ENCODE results near the gene CLTRN.

The CLTRN gene

GRCh38 chrX:15617111-15617510 lies 47.5 kb downstream of the CLTRN start:
- Histone ChIP-seq H3K9me3 (ENCODE audit: control insufficient read depth, low read length) (no peaks in the 10 kb centered on the region), H3K36me3 (ENCODE audit: control insufficient read depth, insufficient read depth, low read length) (no peaks in the 10 kb centered on the region), H3K27me3 (ENCODE audit: control insufficient read depth, insufficient read depth, low read length, poor library complexity, severe bottlenecking) (no peaks in the 10 kb centered on the region), H3K27ac (ENCODE audit: insufficient read depth, low read depth, low read length, poor library complexity, severe bottlenecking) (no peak overlapping the region), H3K4me1 (ENCODE audit: control insufficient read depth, insufficient read depth, low read length) (no peaks in the 10 kb centered on the region), H3K4me3 (ENCODE audit: insufficient read depth, low read depth, low read length) (no peak overlapping the region)
- 81 to 91% methylated on average over 5 to 6 of the region's 6 CpGs for WGBS, 2 experiments

- WGBS, 2 experiments: 90 to 93% methylated on average over 3 of the region's 3 CpGs
- H3K4me1 ChIP-seq (ENCODE audit: control insufficient read depth, insufficient read depth, low read length): no peaks in the 10 kb centered on the region
- no peaks in the 10 kb centered on the region for H3K9me3 ChIP-seq (ENCODE audit: control insufficient read depth, low read length)
- H3K27ac ChIP-seq (ENCODE audit: insufficient read depth, low read depth, low read length, poor library complexity, severe bottlenecking): no peak overlapping the region
- H3K36me3 ChIP-seq (ENCODE audit: control insufficient read depth, insufficient read depth, low read length): no peaks in the 10 kb centered on the region
- no peak overlapping the region for H3K4me3 ChIP-seq (ENCODE audit: insufficient read depth, low read depth, low read length)
- H3K27me3 ChIP-seq (ENCODE audit: control insufficient read depth, insufficient read depth, low read length, poor library complexity, severe bottlenecking): no peaks in the 10 kb centered on the region
Observed at GRCh38 chrX:15616531-15616930, 48.1 kb downstream of the CLTRN start.

- no peaks in the 10 kb centered on the region for H3K9me3 ChIP-seq (ENCODE audit: control insufficient read depth, low read length)
- no peaks in the 10 kb centered on the region for H3K27me3 ChIP-seq (ENCODE audit: control insufficient read depth, insufficient read depth, low read length, poor library complexity, severe bottlenecking)
- no peak overlapping the region for H3K4me3 ChIP-seq (ENCODE audit: insufficient read depth, low read depth, low read length)
- H3K36me3 ChIP-seq (ENCODE audit: control insufficient read depth, insufficient read depth, low read length): no peaks in the 10 kb centered on the region
- H3K27ac ChIP-seq (ENCODE audit: insufficient read depth, low read depth, low read length, poor library complexity, severe bottlenecking): no peak overlapping the region
- 83 to 92% methylated on average over 1 to 4 of the region's 5 CpGs for whole genome bisulfite sequencing, 2 experiments
- H3K4me1 ChIP-seq (ENCODE audit: control insufficient read depth, insufficient read depth, low read length): no peaks in the 10 kb centered on the region
Observed at GRCh38 chrX:15607067-15607466, 57.5 kb downstream of the CLTRN start.

GRCh38 chrX:15606136-15606535 lies 58.5 kb downstream of the CLTRN start:
- H3K9me3 ChIP-seq (ENCODE audit: control insufficient read depth, low read length): no peaks in the 10 kb centered on the region
- no peaks in the 10 kb centered on the region for H3K27me3 ChIP-seq (ENCODE audit: control insufficient read depth, insufficient read depth, low read length, poor library complexity, severe bottlenecking)
- no peak overlapping the region for H3K4me3 ChIP-seq (ENCODE audit: insufficient read depth, low read depth, low read length)
- 67 to 86% methylated on average over 1 of the region's 1 CpG for WGBS, 2 experiments
- H3K4me1 ChIP-seq (ENCODE audit: control insufficient read depth, insufficient read depth, low read length): no peaks in the 10 kb centered on the region
- H3K36me3 ChIP-seq (ENCODE audit: control insufficient read depth, insufficient read depth, low read length): no peaks in the 10 kb centered on the region
- H3K27ac ChIP-seq (ENCODE audit: insufficient read depth, low read depth, low read length, poor library complexity, severe bottlenecking): no peak overlapping the region

GRCh38 chrX:15605226-15605625 lies 59.4 kb downstream of the CLTRN start:
- no peaks in the 10 kb centered on the region for H3K36me3 ChIP-seq (ENCODE audit: control insufficient read depth, insufficient read depth, low read length)
- H3K27ac ChIP-seq (ENCODE audit: insufficient read depth, low read depth, low read length, poor library complexity, severe bottlenecking): no peak overlapping the region
- H3K4me1 ChIP-seq (ENCODE audit: control insufficient read depth, insufficient read depth, low read length): no peaks in the 10 kb centered on the region
- H3K4me3 ChIP-seq (ENCODE audit: insufficient read depth, low read depth, low read length): no peak overlapping the region
- H3K9me3 ChIP-seq (ENCODE audit: control insufficient read depth, low read length): no peaks in the 10 kb centered on the region
- WGBS, 2 experiments: no CpG with 5 or more reads among the region's 1 CpG
- no peaks in the 10 kb centered on the region for H3K27me3 ChIP-seq (ENCODE audit: control insufficient read depth, insufficient read depth, low read length, poor library complexity, severe bottlenecking)

GRCh38 chrX:15602761-15603160 lies 61.8 kb downstream of the CLTRN start:
- Histone ChIP-seq H3K9me3 (ENCODE audit: control insufficient read depth, low read length) (no peaks in the 10 kb centered on the region), H3K27ac (ENCODE audit: insufficient read depth, low read depth, low read length, poor library complexity, severe bottlenecking) (no peak overlapping the region), H3K27me3 (ENCODE audit: control insufficient read depth, insufficient read depth, low read length, poor library complexity, severe bottlenecking) (no peaks in the 10 kb centered on the region), H3K4me3 (ENCODE audit: insufficient read depth, low read depth, low read length) (no peak overlapping the region), H3K4me1 (ENCODE audit: control insufficient read depth, insufficient read depth, low read length) (no peaks in the 10 kb centered on the region), H3K36me3 (ENCODE audit: control insufficient read depth, insufficient read depth, low read length) (no peaks in the 10 kb centered on the region)
- WGBS, 2 experiments: 87 to 92% methylated on average over 5 of the region's 5 CpGs

- no peaks in the 10 kb centered on the region for H3K9me3 ChIP-seq (ENCODE audit: control insufficient read depth, low read length)
- H3K4me1 ChIP-seq (ENCODE audit: control insufficient read depth, insufficient read depth, low read length): no peaks in the 10 kb centered on the region
- no peaks in the 10 kb centered on the region for H3K27me3 ChIP-seq (ENCODE audit: control insufficient read depth, insufficient read depth, low read length, poor library complexity, severe bottlenecking)
- H3K4me3 ChIP-seq (ENCODE audit: insufficient read depth, low read depth, low read length): no peak overlapping the region
- H3K27ac ChIP-seq (ENCODE audit: insufficient read depth, low read depth, low read length, poor library complexity, severe bottlenecking): no peak overlapping the region
- H3K36me3 ChIP-seq (ENCODE audit: control insufficient read depth, insufficient read depth, low read length): no peaks in the 10 kb centered on the region
- 94 to 97% methylated on average over 3 of the region's 3 CpGs for WGBS, 2 experiments
Observed at GRCh38 chrX:15601932-15602331, 62.7 kb downstream of the CLTRN start.

GRCh38 chrX:15600745-15601144 lies 63.9 kb downstream of the CLTRN start, which contains the start of gene ACE2:
TSS of gene ACE2 (minus strand) at chrX:15600960. CDS start at chrX:15600911, 49 bp downstream.
- Histone ChIP-seq H3K4me1 (ENCODE audit: control insufficient read depth, insufficient read depth, low read length) (no peaks in the 10 kb centered on the region), H3K9me3 (ENCODE audit: control insufficient read depth, low read length) (no peaks in the 10 kb centered on the region), H3K27ac (ENCODE audit: insufficient read depth, low read depth, low read length, poor library complexity, severe bottlenecking) (no peak within 1 kb of the TSS), H3K4me3 (ENCODE audit: insufficient read depth, low read depth, low read length) (no peak within 1 kb of the TSS), H3K27me3 (ENCODE audit: control insufficient read depth, insufficient read depth, low read length, poor library complexity, severe bottlenecking) (no peaks in the 10 kb centered on the region), H3K36me3 (ENCODE audit: control insufficient read depth, insufficient read depth, low read length) (no peaks in the 10 kb centered on the region)
- 80 to 92% methylated on average over 3 to 4 of the region's 4 CpGs for WGBS, 2 experiments

- H3K36me3 ChIP-seq (ENCODE audit: control insufficient read depth, insufficient read depth, low read length): no peaks in the 10 kb centered on the region
- H3K4me1 ChIP-seq (ENCODE audit: control insufficient read depth, insufficient read depth, low read length): no peaks in the 10 kb centered on the region
- H3K27ac ChIP-seq (ENCODE audit: insufficient read depth, low read depth, low read length, poor library complexity, severe bottlenecking): no peak overlapping the region
- H3K4me3 ChIP-seq (ENCODE audit: insufficient read depth, low read depth, low read length): no peak overlapping the region
- no peaks in the 10 kb centered on the region for H3K27me3 ChIP-seq (ENCODE audit: control insufficient read depth, insufficient read depth, low read length, poor library complexity, severe bottlenecking)
- H3K9me3 ChIP-seq (ENCODE audit: control insufficient read depth, low read length): no peaks in the 10 kb centered on the region
Observed at GRCh38 chrX:15600049-15600448, 64.6 kb downstream of the CLTRN start.

- Histone ChIP-seq H3K27me3 (ENCODE audit: control insufficient read depth, insufficient read depth, low read length, poor library complexity, severe bottlenecking) (no peaks in the 10 kb centered on the region), H3K27ac (ENCODE audit: insufficient read depth, low read depth, low read length, poor library complexity, severe bottlenecking) (no peak overlapping the region), H3K4me3 (ENCODE audit: insufficient read depth, low read depth, low read length) (no peak overlapping the region), H3K36me3 (ENCODE audit: control insufficient read depth, insufficient read depth, low read length) (no peaks in the 10 kb centered on the region), H3K4me1 (ENCODE audit: control insufficient read depth, insufficient read depth, low read length) (no peaks in the 10 kb centered on the region), H3K9me3 (ENCODE audit: control insufficient read depth, low read length) (no peaks in the 10 kb centered on the region)
- WGBS, 2 experiments: 87 to 96% methylated on average over 4 of the region's 4 CpGs
Observed at GRCh38 chrX:15599461-15599860, 65.1 kb downstream of the CLTRN start.

- H3K4me1 ChIP-seq (ENCODE audit: control insufficient read depth, insufficient read depth, low read length): no peaks in the 10 kb centered on the region
- H3K27me3 ChIP-seq (ENCODE audit: control insufficient read depth, insufficient read depth, low read length, poor library complexity, severe bottlenecking): no peaks in the 10 kb centered on the region
- no peaks in the 10 kb centered on the region for H3K36me3 ChIP-seq (ENCODE audit: control insufficient read depth, insufficient read depth, low read length)
- H3K9me3 ChIP-seq (ENCODE audit: control insufficient read depth, low read length): no peaks in the 10 kb centered on the region
- H3K4me3 ChIP-seq (ENCODE audit: insufficient read depth, low read depth, low read length): no peak overlapping the region
- no peak overlapping the region for H3K27ac ChIP-seq (ENCODE audit: insufficient read depth, low read depth, low read length, poor library complexity, severe bottlenecking)
- 87 to 97% methylated on average over 2 to 3 of the region's 3 CpGs for WGBS, 2 experiments
Observed at GRCh38 chrX:15598026-15598425, 66.6 kb downstream of the CLTRN start.
